ENCODE measurements around the gene LCOR.

DNA sequence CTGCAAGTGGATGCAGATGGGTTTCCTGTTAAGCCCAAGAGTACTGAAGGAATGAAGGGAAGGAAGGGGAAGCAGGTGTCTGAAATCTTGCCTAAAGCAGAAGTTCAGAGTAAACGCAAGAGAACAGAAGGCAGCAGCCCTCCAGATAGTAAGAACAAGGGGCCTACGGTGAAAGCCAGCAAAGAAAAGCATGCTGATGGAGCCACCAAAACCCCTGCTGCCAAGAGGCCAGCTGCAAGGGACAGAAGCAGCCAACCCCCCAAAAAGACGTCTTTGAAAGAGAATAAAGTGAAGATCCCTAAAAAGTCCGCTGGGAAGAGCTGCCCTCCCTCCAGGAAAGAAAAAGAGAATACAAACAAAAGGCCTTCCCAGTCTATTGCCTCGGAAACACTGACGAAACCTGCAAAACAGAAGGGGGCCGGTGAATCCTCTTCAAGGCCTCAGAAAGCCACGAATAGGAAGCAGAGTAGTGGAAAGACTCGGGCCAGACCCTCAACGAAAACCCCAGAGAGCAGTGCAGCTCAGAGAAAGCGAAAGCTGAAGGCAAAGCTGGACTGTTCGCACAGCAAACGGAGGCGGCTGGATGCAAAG lies 152.5 kb downstream of the LCOR start:
- TF ChIP-seq JUN (CRISPR knock-in tag; IDR thresholded peaks at IDR 0.05) = no peak
- TF ChIP-seq, protein P1, sequence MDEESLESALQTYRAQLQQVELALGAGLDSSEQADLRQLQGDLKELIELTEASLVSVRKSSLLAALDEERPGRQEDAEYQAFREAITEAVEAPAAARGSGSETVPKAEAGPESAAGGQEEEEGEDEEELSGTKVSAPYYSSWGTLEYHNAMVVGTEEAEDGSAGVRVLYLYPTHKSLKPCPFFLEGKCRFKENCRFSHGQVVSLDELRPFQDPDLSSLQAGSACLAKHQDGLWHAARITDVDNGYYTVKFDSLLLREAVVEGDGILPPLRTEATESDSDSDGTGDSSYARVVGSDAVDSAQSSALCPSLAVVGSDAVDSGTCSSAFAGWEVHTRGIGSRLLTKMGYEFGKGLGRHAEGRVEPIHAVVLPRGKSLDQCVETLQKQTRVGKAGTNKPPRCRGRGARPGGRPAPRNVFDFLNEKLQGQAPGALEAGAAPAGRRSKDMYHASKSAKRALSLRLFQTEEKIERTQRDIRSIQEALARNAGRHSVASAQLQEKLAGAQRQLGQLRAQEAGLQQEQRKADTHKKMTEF (CRISPR knock-in tag; IDR thresholded peaks at IDR 0.05) = no peak
- TF ChIP-seq ZNF552 (CRISPR knock-in tag; IDR thresholded peaks at IDR 0.05; ENCODE audit: borderline replicate concordance) = no peak
